ENCODE measurements around the gene NMU. TPM values are rescaled to one million over a fixed set of nuclear protein-coding genes. Genes with fewer than 3 reads are reported as not detected.

NMU gene
- total RNA-seq, 1 experiment from 2014 or later: not detected

DNA sequence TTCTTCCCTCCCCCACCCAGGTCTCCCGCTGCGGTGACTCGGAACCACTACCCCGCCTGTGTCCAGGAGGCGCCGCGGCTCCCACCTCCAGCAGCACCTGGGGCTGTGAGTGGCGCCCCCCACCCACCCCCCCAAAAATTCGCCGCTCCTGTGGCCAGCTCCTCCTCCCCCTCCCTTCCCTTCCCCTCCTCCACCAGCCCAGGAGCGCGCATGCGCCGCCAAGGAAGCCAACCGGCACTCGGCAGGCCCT is 89.7 kb downstream of the NMU start:
- Mint-ChIP-seq H3K9me3 (ENCODE audit: unreplicated experiment) (no peaks in the 10 kb centered on the region), H3K4me1 (ENCODE audit: low read depth, unreplicated experiment) (peaks cover 23% of the 10 kb centered on the region), H3K36me3 (ENCODE audit: insufficient read depth, unreplicated experiment) (no peaks in the 10 kb centered on the region), H3K27me3 (ENCODE audit: insufficient read depth, unreplicated experiment) (no peaks in the 10 kb centered on the region), H3K27ac (ENCODE audit: unreplicated experiment) (peak overlapping the region; percentile 56), H3K4me3 (ENCODE audit: unreplicated experiment) (peak overlapping the region; percentile 83)
- Histone ChIP-seq H3K27me3 (replicated peaks; ENCODE audit: control insufficient read depth, insufficient read depth, low read length) (no peaks in the 10 kb centered on the region), H3K4me3 (ENCODE audit: low read depth, low read length) (peak overlapping the region; percentile 82), H3K9me3 (no peaks in the 10 kb centered on the region), H3K4me1 (peaks cover 19% of the 10 kb centered on the region), H3K36me3 (ENCODE audit: control insufficient read depth, insufficient read depth, low read length) (no peaks in the 10 kb centered on the region)
- no TSS peak for BruUV-seq (replicated peaks)
- ChIA-PET CTCF (interaction anchor here (0.8 to 1.5 kb wide), 5 partner anchors 8 to 161 kb away, joined by 4 to 5 read pairs (median 4); no protein-coding TSS in a partner anchor), POLR2A (interaction anchor here (0.5 to 0.7 kb wide), 2 partner anchors 53 to 148 kb away, joined by 3 to 4 read pairs; no protein-coding TSS in a partner anchor)
- TF ChIP-seq CTCF (IDR thresholded peaks at IDR 0.05; ENCODE audit: insufficient read depth in 1 of 2, low read depth in 1 of 2, low read length in 1 of 2, severe bottlenecking in 1 of 2, unreplicated experiment in 1 of 2): no peak
- DNase-seq: peak in 1 of 2 experiments; percentile 76
- intact Hi-C loops (cut with micrococcal nuclease; ENCODE audit: unreplicated experiment): loop anchor here (2.0 to 10.0 kb wide), 5 partner anchors 22 to 199 kb away; partner anchors contain the start of gene SRD5A3

GRCh38 chr4:55545641-55546505 is 90.2 kb downstream of the NMU start:
- Histone ChIP-seq H3K9me3 (no peaks in the 10 kb centered on the region), H3K36me3 (ENCODE audit: control insufficient read depth, insufficient read depth, low read length) (no peaks in the 10 kb centered on the region), H3K27me3 (replicated peaks; ENCODE audit: control insufficient read depth, insufficient read depth, low read length) (no peaks in the 10 kb centered on the region), H3K4me3 (ENCODE audit: low read depth, low read length) (peak overlapping the region; percentile 82), H3K4me1 (peaks cover 19% of the 10 kb centered on the region)
- H3K9me3 Mint-ChIP-seq (ENCODE audit: unreplicated experiment): no peaks in the 10 kb centered on the region
- H3K27me3 Mint-ChIP-seq (ENCODE audit: insufficient read depth, unreplicated experiment): no peaks in the 10 kb centered on the region
- intact Hi-C loops (cut with micrococcal nuclease; ENCODE audit: unreplicated experiment): loop anchor here (2.0 to 10.0 kb wide), 5 partner anchors 23 to 199 kb away; partner anchors contain the start of gene SRD5A3
- peak overlapping the region; percentile 63 for H3K27ac Mint-ChIP-seq (ENCODE audit: unreplicated experiment)
- DNase-seq: peak; percentile 71 to 72
- H3K36me3 Mint-ChIP-seq (ENCODE audit: insufficient read depth, unreplicated experiment): no peaks in the 10 kb centered on the region
- peaks cover 23% of the 10 kb centered on the region for H3K4me1 Mint-ChIP-seq (ENCODE audit: low read depth, unreplicated experiment)
- POLR2A ChIA-PET: interaction anchor here (0.5 to 0.7 kb wide), 2 partner anchors 52 to 148 kb away, joined by 3 to 4 read pairs; no protein-coding TSS in a partner anchor
- peak overlapping the region; percentile 83 for H3K4me3 Mint-ChIP-seq (ENCODE audit: unreplicated experiment)
- TF ChIP-seq CTCF (IDR thresholded peaks at IDR 0.05; ENCODE audit: insufficient read depth in 1 of 2, low read depth in 1 of 2, low read length in 1 of 2, severe bottlenecking in 1 of 2, unreplicated experiment in 1 of 2): no peak
- no TSS peak for BruUV-seq (replicated peaks)
- CTCF ChIA-PET: interaction anchor here (0.8 to 1.5 kb wide), 5 partner anchors 9 to 160 kb away, joined by 4 to 5 read pairs (median 4); no protein-coding TSS in a partner anchor

Other genes with a start within 250 kb of the NMU start
- 90.4 and 91.9 TPM in 2 replicates for gene TMEM165, start 240.3 kb downstream of the NMU start, total RNA-seq (2022)
- 9.5 and 12.0 TPM in 2 replicates for gene CLOCK, start 89.4 kb downstream of the NMU start, total RNA-seq (2022)
- not detected in 2 replicates for gene PDCL2, start 44.1 kb downstream of the NMU start, total RNA-seq (2022)
- not detected in 2 replicates for gene EXOC1L, start 183.5 kb upstream of the NMU start, total RNA-seq (2022)
- gene EXOC1, start 217.3 kb upstream of the NMU start, total RNA-seq (2022): 19.9 and 22.0 TPM in 2 replicates